Large intestine (tissue), 3 donors: ENCODE results near the gene B3GLCT. TPM values are rescaled to one million over a fixed set of nuclear protein-coding genes. Genes with fewer than 3 reads are reported as not detected.

ENCODE experiments used
- DNase-seq, 2 donors: peaks; one replicate each; pipeline versions ENCODE4 v3.0.0 to v3.0.0-alpha.2; 2013
- H3K27ac ChIP-seq: one replicate; pipeline ENCODE4 v1.5.1; 2013; ENCODE audit warnings: low read length
- H3K27me3 ChIP-seq: 2 replicates; pipeline ENCODE4 v1.6.1; 2013; ENCODE audit warnings: low read length; ENCODE audit not compliant: control insufficient read depth, insufficient read depth
- H3K36me3 ChIP-seq: 2 replicates; pipeline ENCODE4 v1.6.1; 2013; ENCODE audit warnings: low read length; ENCODE audit not compliant: control insufficient read depth, insufficient read depth
- H3K4me1 ChIP-seq: one replicate; pipeline ENCODE4 v1.6.1; 2013; ENCODE audit warnings: low read length; ENCODE audit not compliant: control insufficient read depth, insufficient read depth
- H3K4me3 ChIP-seq: one replicate; pipeline ENCODE4 v1.5.1; 2013; ENCODE audit warnings: low read length
- H3K9me3 ChIP-seq: one replicate; pipeline ENCODE4 v1.6.1; 2013; ENCODE audit warnings: mild to moderate bottlenecking, low read depth, low read length, moderate library complexity; ENCODE audit not compliant: control insufficient read depth
- WGBS: methylation state at CpG from one replicate; pipeline ENCODE4 v1.1.5; 2013; ENCODE audit warnings: low lambda C conversion rate; ENCODE audit not compliant: insufficient coverage; 5-methylcytosine and 5-hydroxymethylcytosine counted together
- polyA plus RNA-seq: library from polyadenylated mRNA; unstranded; fragments of 120-200 nt; gene quantifications from one replicate; pipeline ENCODE4 v1.2.1, GENCODE V29; 2013

The B3GLCT gene
- polyA plus RNA-seq, 1 donor, result 5.8 TPM

- Histone ChIP-seq H3K27me3 (no peaks in the 10 kb centered on the region), H3K36me3 (peaks cover 6% of the 10 kb centered on the region), H3K4me1 (no peaks in the 10 kb centered on the region), H3K4me3 (no peak overlapping the region), H3K27ac (no peak overlapping the region), H3K9me3 (no peaks in the 10 kb centered on the region)
- WGBS, result 100% methylated on average over 1 of the region's 2 CpGs
- DNase-seq, result no peak
Observed at GRCh38 chr13:31267126-31267784, 67.5 kb downstream of the B3GLCT start.

GRCh38 chr13:31274390-31274789 is 74.6 kb downstream of the B3GLCT start:
- DNase-seq, result no peak
- H3K9me3 ChIP-seq, result no peaks in the 10 kb centered on the region
- H3K27me3 ChIP-seq, result no peaks in the 10 kb centered on the region
- no peak overlapping the region for H3K27ac ChIP-seq
- no peaks in the 10 kb centered on the region for H3K4me1 ChIP-seq
- no CpG with 5 or more reads among the region's 4 CpGs for WGBS
- peaks cover 10% of the 10 kb centered on the region for H3K36me3 ChIP-seq
- no peak overlapping the region for H3K4me3 ChIP-seq

- no peak overlapping the region for H3K27ac ChIP-seq
- 100% methylated on average over 1 of the region's 5 CpGs for WGBS
- DNase-seq, result no peak
- H3K36me3 ChIP-seq, result peaks cover 6% of the 10 kb centered on the region
- no peaks in the 10 kb centered on the region for H3K9me3 ChIP-seq
- no peaks in the 10 kb centered on the region for H3K27me3 ChIP-seq
- H3K4me3 ChIP-seq, result no peak overlapping the region
- no peaks in the 10 kb centered on the region for H3K4me1 ChIP-seq
Observed at GRCh38 chr13:31276421-31276820, 76.6 kb downstream of the B3GLCT start.

GRCh38 chr13:31278869-31279268 is 79.1 kb downstream of the B3GLCT start:
- no peak overlapping the region for H3K4me3 ChIP-seq
- no peak overlapping the region for H3K27ac ChIP-seq
- WGBS, result no CpG with 5 or more reads among the region's 1 CpG
- H3K36me3 ChIP-seq, result peaks cover 6% of the 10 kb centered on the region
- no peaks in the 10 kb centered on the region for H3K9me3 ChIP-seq
- no peaks in the 10 kb centered on the region for H3K27me3 ChIP-seq
- no peaks in the 10 kb centered on the region for H3K4me1 ChIP-seq
- DNase-seq, result no peak

GRCh38 chr13:31282741-31283455 is 83.1 kb downstream of the B3GLCT start:
- peaks cover 2% of the 10 kb centered on the region for H3K36me3 ChIP-seq
- no peaks in the 10 kb centered on the region for H3K27me3 ChIP-seq
- DNase-seq, result no peak
- no peaks in the 10 kb centered on the region for H3K4me1 ChIP-seq
- no peak overlapping the region for H3K4me3 ChIP-seq
- no peak overlapping the region for H3K27ac ChIP-seq
- WGBS, result no CpG with 5 or more reads among the region's 3 CpGs
- H3K9me3 ChIP-seq, result no peaks in the 10 kb centered on the region

GRCh38 chr13:31286930-31287329 is 87.2 kb downstream of the B3GLCT start:
- DNase-seq, result no peak
- Histone ChIP-seq H3K36me3 (peaks cover 7% of the 10 kb centered on the region), H3K27ac (no peak overlapping the region), H3K4me3 (no peak overlapping the region), H3K9me3 (no peaks in the 10 kb centered on the region), H3K27me3 (no peaks in the 10 kb centered on the region), H3K4me1 (no peaks in the 10 kb centered on the region)
- WGBS, result no CpG with 5 or more reads among the region's 2 CpGs

- H3K4me1 ChIP-seq, result no peaks in the 10 kb centered on the region
- no peaks in the 10 kb centered on the region for H3K36me3 ChIP-seq
- no peaks in the 10 kb centered on the region for H3K9me3 ChIP-seq
- H3K27ac ChIP-seq, result no peak overlapping the region
- DNase-seq, result no peak
- no peaks in the 10 kb centered on the region for H3K27me3 ChIP-seq
- H3K4me3 ChIP-seq, result no peak overlapping the region
Observed at GRCh38 chr13:31301119-31301518, 101.3 kb downstream of the B3GLCT start.

- no peaks in the 10 kb centered on the region for H3K27me3 ChIP-seq
- no peak for DNase-seq
- H3K27ac ChIP-seq, result no peak overlapping the region
- H3K4me1 ChIP-seq, result no peaks in the 10 kb centered on the region
- WGBS, result no CpG with 5 or more reads among the region's 4 CpGs
- no peaks in the 10 kb centered on the region for H3K36me3 ChIP-seq
- peaks cover 6% of the 10 kb centered on the region for H3K9me3 ChIP-seq
- no peak overlapping the region for H3K4me3 ChIP-seq
Observed at GRCh38 chr13:31310356-31310755, 110.6 kb downstream of the B3GLCT start.

GRCh38 chr13:31310786-31311185 is 111.0 kb downstream of the B3GLCT start:
- Histone ChIP-seq H3K27ac (no peak overlapping the region), H3K4me3 (no peak overlapping the region), H3K36me3 (no peaks in the 10 kb centered on the region), H3K27me3 (no peaks in the 10 kb centered on the region), H3K9me3 (peaks cover 6% of the 10 kb centered on the region), H3K4me1 (no peaks in the 10 kb centered on the region)
- no peak for DNase-seq
- WGBS, result no CpG with 5 or more reads among the region's 3 CpGs

GRCh38 chr13:31311921-31312320 is 112.1 kb downstream of the B3GLCT start:
- Histone ChIP-seq H3K27me3 (no peaks in the 10 kb centered on the region), H3K27ac (no peak overlapping the region), H3K36me3 (no peaks in the 10 kb centered on the region), H3K9me3 (peaks cover 10% of the 10 kb centered on the region), H3K4me1 (no peaks in the 10 kb centered on the region), H3K4me3 (no peak overlapping the region)
- DNase-seq, result no peak
- WGBS, result no CpG with 5 or more reads among the region's 2 CpGs

GRCh38 chr13:31314961-31315360 is 115.2 kb downstream of the B3GLCT start:
- H3K4me3 ChIP-seq, result no peak overlapping the region
- H3K27me3 ChIP-seq, result no peaks in the 10 kb centered on the region
- H3K36me3 ChIP-seq, result no peaks in the 10 kb centered on the region
- 100% methylated on average over 1 of the region's 2 CpGs for WGBS
- H3K27ac ChIP-seq, result no peak overlapping the region
- H3K4me1 ChIP-seq, result no peaks in the 10 kb centered on the region
- DNase-seq, result no peak
- H3K9me3 ChIP-seq, result peaks cover 10% of the 10 kb centered on the region
